Measurements from ENCODE around the gene WDFY4.

- TF ChIP-seq CTCF (IDR thresholded peaks at IDR 0.05) (no peak), POLR2A (IDR thresholded peaks at IDR 0.05) (no peak)
Measured at GRCh38 chr10:48843198-48843597, 158.5 kb downstream of the WDFY4 start.
